PC-3 (cell line): ENCODE data around the gene CREG2.

ENCODE experiments used
- CTCF ChIP-seq: fragments of 300-600 bp; sonication (generic); conservative IDR thresholded peaks from 2 replicates; pipeline ENCODE4 v1.5.1; 2017; ENCODE audit warnings: antibody characterized with exemption, low read depth, mild to moderate bottlenecking, low read length
- EZH2phosphoT487 ChIP-seq: fragments of 300-600 bp; sonication (generic); IDR thresholded peaks from 2 replicates; pipeline ENCODE4 v1.6.1; 2018; ENCODE audit warnings: mild to moderate bottlenecking, antibody characterized with exemption, low read length, borderline replicate concordance

GRCh38 chr2:101410114-101410513 is 22.8 kb upstream of the CREG2 start:
- TF ChIP-seq CTCF: no peak
- TF ChIP-seq EZH2phosphoT487: no peak
